ENCODE results near the gene STXBP1. TPM values are rescaled to one million over a fixed set of nuclear protein-coding genes. Genes with fewer than 3 reads are reported as not detected.

The STXBP1 gene
- total and polyA plus RNA-seq, 3 experiments from 2014 or later = 8.2 to 15.2 (median 14.5) TPM

DNA sequence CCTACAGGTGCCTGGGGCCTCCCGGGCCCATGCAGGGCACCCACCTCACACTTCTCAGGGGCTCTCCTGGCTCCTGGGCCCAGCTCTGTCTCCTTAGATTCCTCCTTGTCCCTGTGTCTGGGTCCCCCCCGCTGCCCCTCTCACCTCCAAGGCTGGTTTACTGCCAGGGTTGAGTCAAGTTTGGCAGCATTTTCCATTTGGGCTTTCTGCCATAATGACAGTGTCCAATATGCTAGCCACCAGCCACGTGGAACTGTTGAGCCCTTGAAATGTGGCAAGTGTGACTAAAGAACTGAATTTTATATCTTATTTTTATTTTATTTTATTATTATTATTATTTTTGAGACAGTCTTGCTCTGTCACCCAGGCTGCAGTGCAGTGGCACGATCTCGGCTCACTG is 105.7 kb downstream of the STXBP1 start:
- ChIA-PET CTCF (interaction anchor here (5.1 kb wide), 1 partner anchor 16 kb away, joined by 37 read pairs; the partner anchor contains the start of gene TOR2A), POLR2A (no interaction called here)
- H3K36me3 Mint-ChIP-seq = peaks cover 0 to 7% (median 1%) of the 10 kb centered on the region in 3 donors
- Histone ChIP-seq H3K9me3 (ENCODE audit: low read length) (no peaks in the 10 kb centered on the region), H3K27ac (ENCODE audit: low read depth, low read length) (no peak overlapping the region), H3K4me3 (ENCODE audit: low read length) (no peak overlapping the region), H3K27me3 (ENCODE audit: insufficient read depth, low read length, poor library complexity, severe bottlenecking) (no peaks in the 10 kb centered on the region), H3K36me3 (ENCODE audit: insufficient read depth, low read length) (no peaks in the 10 kb centered on the region), H3K4me1 (ENCODE audit: insufficient read depth, low read length) (peaks cover 43% of the 10 kb centered on the region)
- H3K27ac Mint-ChIP-seq = peak overlapping the region in 4 of 8 donors; percentile 66 to 85 (median 78)
- H3K4me3 Mint-ChIP-seq = peak overlapping the region in 2 of 7 donors; percentile 23 to 54
- H3K4me1 Mint-ChIP-seq = peaks cover 39 to 59% (median 43%) of the 10 kb centered on the region in 3 donors
- peaks cover 0 to 2% of the 10 kb centered on the region in 2 donors for H3K27me3 Mint-ChIP-seq
- no peaks in the 10 kb centered on the region for H3K9me3 Mint-ChIP-seq
- no peak for DNase-seq

DNA sequence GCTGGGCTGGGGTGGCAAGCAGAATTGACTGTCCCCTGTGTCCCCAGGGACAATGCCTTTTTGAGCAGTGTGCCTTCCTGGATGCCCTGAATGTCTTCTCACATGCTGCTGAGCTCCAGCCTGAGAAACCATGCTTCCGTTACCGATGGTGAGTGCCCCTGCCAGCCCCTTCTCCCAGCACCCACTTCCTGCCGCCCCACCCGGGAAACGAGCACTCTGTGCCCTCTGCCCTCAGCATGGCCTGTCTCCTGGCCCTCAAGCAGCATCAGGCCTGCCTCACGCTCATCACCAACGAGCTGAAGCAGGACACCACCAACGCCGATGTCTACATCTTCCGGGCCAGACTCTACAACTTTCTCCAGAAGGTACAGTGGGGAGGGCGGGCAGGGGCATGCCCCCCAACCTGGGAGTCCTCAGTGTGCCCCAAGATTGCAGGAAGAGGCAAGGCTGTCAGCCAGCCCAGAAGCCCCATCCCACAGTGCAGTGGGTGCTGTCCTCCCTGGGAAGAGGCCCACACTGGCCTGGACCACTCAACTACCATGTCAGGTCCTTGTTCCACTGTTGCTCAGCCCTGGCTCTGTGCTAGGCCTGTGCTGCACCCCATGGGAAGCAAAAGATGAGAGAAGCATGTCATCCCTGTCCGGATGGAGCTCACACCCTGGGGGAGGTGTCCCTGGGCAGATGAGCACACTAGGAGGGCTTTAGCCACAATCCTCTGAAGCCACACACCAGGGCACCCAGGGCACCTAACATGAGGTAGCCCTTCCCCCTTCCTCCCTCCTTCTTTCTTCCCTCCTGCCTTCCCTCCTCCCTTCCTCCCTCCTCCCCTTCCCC is 108.2 kb downstream of the STXBP1 start:
- Mint-ChIP-seq H3K4me3 (peak overlapping the region; percentile 63 to 92 (median 81)), H3K9me3 (no peaks in the 10 kb centered on the region), H3K36me3 (peaks cover 0 to 10% (median 1%) of the 10 kb centered on the region in 3 donors), H3K4me1 (peaks cover 35 to 49% (median 37%) of the 10 kb centered on the region in 3 donors), H3K27ac (peak overlapping the region; percentile 74 to 97 (median 94)), H3K27me3 (peaks cover 0 to 2% of the 10 kb centered on the region in 2 donors)
- ChIA-PET POLR2A (interaction anchor here (0.6 to 1.2 kb wide), 2 partner anchors 15 to 104 kb away, joined by 3 to 4 read pairs; partner anchors contain the start of gene TOR2A), CTCF (interaction anchor here (1.1 to 5.1 kb wide), 2 partner anchors 9 to 14 kb away, joined by 3 to 37 read pairs; partner anchors contain the start of gene TOR2A)
- peak overlapping the region; percentile 31 for H3K27ac ChIP-seq (ENCODE audit: low read depth, low read length)
- H3K36me3 ChIP-seq (ENCODE audit: insufficient read depth, low read length) = no peaks in the 10 kb centered on the region
- H3K4me3 ChIP-seq (ENCODE audit: low read length) = peak overlapping the region; percentile 39
- H3K9me3 ChIP-seq (ENCODE audit: low read length) = no peaks in the 10 kb centered on the region
- peaks cover 36% of the 10 kb centered on the region for H3K4me1 ChIP-seq (ENCODE audit: insufficient read depth, low read length)
- no peaks in the 10 kb centered on the region for H3K27me3 ChIP-seq (ENCODE audit: insufficient read depth, low read length, poor library complexity, severe bottlenecking)
- peak in 4 of 5 donors; percentile 34 to 68 (median 56) for DNase-seq

DNA sequence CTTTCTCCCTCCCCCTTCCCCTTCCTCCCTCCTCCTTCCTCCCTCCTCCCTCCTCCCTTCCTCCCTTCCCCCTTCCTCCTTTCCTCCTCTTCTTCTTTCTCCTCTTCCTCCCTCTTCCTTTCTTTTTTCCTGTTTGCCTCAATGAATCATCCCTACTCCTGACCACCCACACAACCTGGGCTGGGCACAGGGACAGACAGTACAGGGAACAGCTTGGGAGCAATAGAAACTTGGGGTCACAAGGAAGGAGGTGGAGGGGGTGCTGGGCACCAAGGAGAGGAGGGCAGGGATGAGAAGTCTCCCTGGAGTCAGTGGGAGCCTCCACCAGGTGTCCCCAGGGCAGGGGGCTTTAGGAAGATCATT is 108.8 kb downstream of the STXBP1 start:
- Histone ChIP-seq H3K27me3 (ENCODE audit: insufficient read depth, low read length, poor library complexity, severe bottlenecking) (no peaks in the 10 kb centered on the region), H3K27ac (ENCODE audit: low read depth, low read length) (no peak overlapping the region), H3K9me3 (ENCODE audit: low read length) (no peaks in the 10 kb centered on the region), H3K4me3 (ENCODE audit: low read length) (no peak overlapping the region), H3K36me3 (ENCODE audit: insufficient read depth, low read length) (no peaks in the 10 kb centered on the region), H3K4me1 (ENCODE audit: insufficient read depth, low read length) (peaks cover 36% of the 10 kb centered on the region)
- H3K27me3 Mint-ChIP-seq = peaks cover 0 to 2% of the 10 kb centered on the region in 2 donors
- H3K4me1 Mint-ChIP-seq = peaks cover 31 to 43% (median 32%) of the 10 kb centered on the region in 3 donors
- H3K9me3 Mint-ChIP-seq = no peaks in the 10 kb centered on the region
- CTCF ChIA-PET = interaction anchor here (5.1 kb wide), 1 partner anchor 13 kb away, joined by 37 read pairs; the partner anchor contains the start of gene TOR2A
- no peak for DNase-seq
- POLR2A ChIA-PET = interaction anchor here (0.6 kb wide), 1 partner anchor 105 kb away, joined by 3 read pairs; no protein-coding TSS in a partner anchor
- peaks cover 0 to 6% (median 2%) of the 10 kb centered on the region in 3 donors for H3K36me3 Mint-ChIP-seq
- peak overlapping the region; percentile 65 to 95 (median 84) for H3K27ac Mint-ChIP-seq
- H3K4me3 Mint-ChIP-seq = peak overlapping the region; percentile 56 to 90 (median 79)

DNA sequence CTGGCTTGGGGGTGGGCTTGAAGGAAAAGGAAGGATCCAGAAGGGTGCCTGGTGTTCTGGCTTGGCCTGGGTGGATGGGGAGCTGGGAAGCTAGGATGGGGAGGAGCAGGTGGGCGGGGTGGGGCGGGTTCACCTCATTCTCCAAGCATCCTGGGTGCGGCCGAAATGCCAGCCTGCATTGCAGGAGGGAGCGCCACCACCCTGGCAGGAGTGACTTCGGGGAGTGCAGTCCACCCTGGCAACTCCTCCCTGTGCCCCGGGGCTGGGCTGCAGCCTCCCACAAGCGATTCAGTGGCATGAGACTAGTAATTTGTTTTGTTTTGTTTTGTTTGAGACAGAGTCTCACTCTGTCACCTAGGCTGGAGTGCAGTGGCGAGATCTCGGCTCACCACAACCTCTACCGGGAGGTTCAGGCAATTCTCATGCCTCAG is 109.3 kb downstream of the STXBP1 start:
- Histone ChIP-seq H3K27ac (ENCODE audit: low read depth, low read length) (no peak overlapping the region), H3K4me3 (ENCODE audit: low read length) (no peak overlapping the region), H3K36me3 (ENCODE audit: insufficient read depth, low read length) (no peaks in the 10 kb centered on the region), H3K9me3 (ENCODE audit: low read length) (no peaks in the 10 kb centered on the region), H3K4me1 (ENCODE audit: insufficient read depth, low read length) (peaks cover 31% of the 10 kb centered on the region), H3K27me3 (ENCODE audit: insufficient read depth, low read length, poor library complexity, severe bottlenecking) (no peaks in the 10 kb centered on the region)
- Mint-ChIP-seq H3K36me3 (peaks cover 0 to 5% (median 2%) of the 10 kb centered on the region in 3 donors), H3K4me3 (peak overlapping the region; percentile 56 to 90 (median 79)), H3K9me3 (no peaks in the 10 kb centered on the region), H3K27ac (peak overlapping the region; percentile 70 to 95 (median 84)), H3K4me1 (peaks cover 26 to 38% (median 27%) of the 10 kb centered on the region in 3 donors), H3K27me3 (no peaks in the 10 kb centered on the region)
- peak in 1 of 5 donors; percentile 32 for DNase-seq
- ChIA-PET POLR2A (interaction anchor here (0.6 kb wide), 1 partner anchor 23 kb away, joined by 7 read pairs; no protein-coding TSS in a partner anchor), CTCF (interaction anchor here (5.1 kb wide), 1 partner anchor 13 kb away, joined by 37 read pairs; the partner anchor contains the start of gene TOR2A)

DNA sequence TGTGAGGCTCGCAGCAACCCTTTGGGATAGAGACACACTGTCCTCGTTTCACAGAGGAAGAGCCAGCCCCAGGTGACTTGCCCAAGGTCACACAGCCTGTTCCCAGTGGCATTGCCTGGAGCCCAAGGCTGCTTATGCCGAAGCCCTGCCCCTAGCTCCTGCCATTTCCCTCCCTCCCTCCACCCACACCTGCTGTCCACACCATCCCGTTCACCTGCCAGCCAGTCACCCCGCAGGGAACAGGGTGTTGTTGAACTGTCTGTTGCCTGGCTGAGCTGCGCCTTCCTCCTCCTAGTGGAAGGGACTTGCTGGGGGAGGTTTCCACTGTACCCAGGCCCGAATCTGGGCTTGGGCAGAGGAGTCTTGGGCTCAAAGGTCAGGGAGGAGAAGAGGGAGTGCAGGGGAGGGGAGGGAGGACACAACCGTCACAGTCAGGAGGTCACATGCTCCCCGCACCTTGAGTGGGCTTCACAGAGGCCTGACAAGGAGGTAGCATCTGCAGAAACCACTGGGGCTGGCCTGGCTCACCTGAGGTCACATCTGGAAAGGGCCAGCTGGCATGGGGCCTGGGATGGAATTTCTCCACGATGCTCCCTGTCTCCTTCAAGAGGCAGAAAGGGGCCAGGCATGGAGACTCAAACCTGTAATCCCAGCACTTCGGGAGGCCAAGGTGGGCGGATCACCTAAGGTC is 110.1 kb downstream of the STXBP1 start:
- Histone ChIP-seq H3K4me3 (ENCODE audit: low read length) (no peak overlapping the region), H3K9me3 (ENCODE audit: low read length) (no peaks in the 10 kb centered on the region), H3K36me3 (ENCODE audit: insufficient read depth, low read length) (no peaks in the 10 kb centered on the region), H3K27ac (ENCODE audit: low read depth, low read length) (no peak overlapping the region), H3K27me3 (ENCODE audit: insufficient read depth, low read length, poor library complexity, severe bottlenecking) (no peaks in the 10 kb centered on the region), H3K4me1 (ENCODE audit: insufficient read depth, low read length) (peaks cover 30% of the 10 kb centered on the region)
- ChIA-PET CTCF (interaction anchor here (5.1 kb wide), 1 partner anchor 12 kb away, joined by 37 read pairs; the partner anchor contains the start of gene TOR2A), POLR2A (interaction anchor here (0.6 kb wide), 1 partner anchor 22 kb away, joined by 7 read pairs; no protein-coding TSS in a partner anchor)
- Mint-ChIP-seq H3K27ac (peak overlapping the region in 6 of 8 donors; percentile 11 to 95 (median 62)), H3K27me3 (no peaks in the 10 kb centered on the region), H3K4me3 (peak overlapping the region in 4 of 7 donors; percentile 29 to 90 (median 65)), H3K4me1 (peaks cover 26 to 37% (median 27%) of the 10 kb centered on the region in 3 donors), H3K9me3 (no peaks in the 10 kb centered on the region), H3K36me3 (peaks cover 0 to 5% (median 2%) of the 10 kb centered on the region in 3 donors)
- no peak for DNase-seq

DNA sequence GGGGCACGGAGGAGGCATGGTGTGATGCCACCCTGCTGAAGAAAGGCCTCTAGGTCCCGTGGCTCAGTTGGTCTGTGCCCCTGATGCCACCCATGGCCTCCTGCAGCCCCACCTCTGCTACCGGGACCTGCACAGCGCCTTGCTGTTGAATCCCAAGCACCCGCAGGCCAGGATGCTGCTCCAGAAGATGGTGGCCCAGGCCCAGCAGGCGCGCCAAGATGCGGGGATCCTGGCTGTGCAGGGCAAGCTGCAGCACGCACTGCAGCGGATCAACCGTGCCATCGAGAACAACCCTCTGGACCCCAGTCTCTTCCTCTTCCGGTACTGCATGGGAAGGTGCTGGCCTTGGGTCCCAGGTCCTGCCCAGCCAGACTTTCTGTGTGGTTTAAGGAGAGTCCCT is 110.9 kb downstream of the STXBP1 start:
- H3K4me1 ChIP-seq (ENCODE audit: insufficient read depth, low read length) = peaks cover 30% of the 10 kb centered on the region
- no peak overlapping the region for H3K27ac ChIP-seq (ENCODE audit: low read depth, low read length)
- peaks cover 26 to 37% (median 27%) of the 10 kb centered on the region in 3 donors for H3K4me1 Mint-ChIP-seq
- peaks cover 0 to 5% (median 2%) of the 10 kb centered on the region in 3 donors for H3K36me3 Mint-ChIP-seq
- H3K27me3 ChIP-seq (ENCODE audit: insufficient read depth, low read length, poor library complexity, severe bottlenecking) = no peaks in the 10 kb centered on the region
- no peak overlapping the region for H3K4me3 ChIP-seq (ENCODE audit: low read length)
- H3K27me3 Mint-ChIP-seq = no peaks in the 10 kb centered on the region
- no peaks in the 10 kb centered on the region for H3K9me3 Mint-ChIP-seq
- H3K27ac Mint-ChIP-seq = peak overlapping the region in 4 of 8 donors; percentile 51 to 64 (median 58)
- POLR2A ChIA-PET = no interaction called here
- H3K4me3 Mint-ChIP-seq = no peak overlapping the region
- H3K36me3 ChIP-seq (ENCODE audit: insufficient read depth, low read length) = no peaks in the 10 kb centered on the region
- no peak for DNase-seq
- H3K9me3 ChIP-seq (ENCODE audit: low read length) = no peaks in the 10 kb centered on the region
- CTCF ChIA-PET = no interaction called here

DNA sequence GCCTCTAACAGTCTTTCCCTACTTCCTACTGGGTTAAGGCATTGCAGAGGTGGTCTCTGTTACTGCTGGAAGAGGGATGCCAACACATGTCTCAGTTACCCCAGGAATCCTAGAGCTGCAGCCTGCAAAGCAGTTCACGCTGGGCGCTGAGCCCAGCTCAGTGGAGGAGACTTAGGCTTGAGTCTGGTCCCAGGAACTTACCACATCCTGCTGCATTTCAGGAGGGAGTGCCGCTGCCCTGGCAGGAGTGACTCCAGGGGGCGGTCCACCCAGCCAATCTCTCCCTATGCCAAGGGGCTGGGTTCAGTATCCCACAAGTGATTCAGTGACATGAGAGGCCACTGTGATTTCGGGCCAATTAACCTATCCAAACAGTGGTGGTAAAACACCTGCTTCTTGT is 111.4 kb downstream of the STXBP1 start:
- no peaks in the 10 kb centered on the region for H3K27me3 ChIP-seq (ENCODE audit: insufficient read depth, low read length, poor library complexity, severe bottlenecking)
- H3K4me1 Mint-ChIP-seq = peaks cover 26 to 37% (median 27%) of the 10 kb centered on the region in 3 donors
- ChIA-PET POLR2A (no interaction called here), CTCF (no interaction called here)
- no peaks in the 10 kb centered on the region for H3K9me3 ChIP-seq (ENCODE audit: low read length)
- H3K4me3 ChIP-seq (ENCODE audit: low read length) = no peak overlapping the region
- peaks cover 30% of the 10 kb centered on the region for H3K4me1 ChIP-seq (ENCODE audit: insufficient read depth, low read length)
- peak overlapping the region in 4 of 8 donors; percentile 51 to 64 (median 58) for H3K27ac Mint-ChIP-seq
- no peak overlapping the region for H3K27ac ChIP-seq (ENCODE audit: low read depth, low read length)
- no peak overlapping the region for H3K4me3 Mint-ChIP-seq
- H3K9me3 Mint-ChIP-seq = no peaks in the 10 kb centered on the region
- no peak for DNase-seq
- H3K27me3 Mint-ChIP-seq = no peaks in the 10 kb centered on the region
- peaks cover 0 to 5% (median 2%) of the 10 kb centered on the region in 3 donors for H3K36me3 Mint-ChIP-seq
- no peaks in the 10 kb centered on the region for H3K36me3 ChIP-seq (ENCODE audit: insufficient read depth, low read length)

Data from CD8-positive, alpha-beta memory T cell (primary cell).